Measurements from ENCODE around the gene PBX2.
"Not testable (repeated sequence)": the region's sequence is repeated elsewhere in the genome, so short reads cannot be mapped to it uniquely, and the experiment has no call there.

PBX2 gene

DNA sequence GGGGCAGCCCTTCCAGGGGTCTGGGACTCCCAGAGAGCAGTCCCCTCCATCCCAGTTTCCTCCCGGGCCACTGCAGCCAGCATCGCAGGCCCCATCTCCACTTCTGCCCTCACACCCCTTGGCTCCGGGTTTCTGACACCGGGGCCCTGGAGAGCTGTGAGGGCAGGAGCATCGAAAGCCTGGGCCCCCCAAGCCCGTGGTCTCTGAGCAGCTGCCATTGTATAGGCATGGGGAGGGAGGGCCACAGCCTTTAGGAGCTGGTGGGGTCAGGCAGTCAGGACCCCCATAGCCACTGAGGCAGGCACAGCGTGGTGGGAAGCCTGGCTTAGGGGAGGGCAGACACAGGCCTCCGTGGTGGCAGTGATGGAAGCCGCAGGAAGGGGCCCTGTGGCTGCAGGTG is 12.2 kb upstream of the PBX2 start:
- DNase-seq (ENCODE audit: low read depth, low spot score), result no peak

DNA sequence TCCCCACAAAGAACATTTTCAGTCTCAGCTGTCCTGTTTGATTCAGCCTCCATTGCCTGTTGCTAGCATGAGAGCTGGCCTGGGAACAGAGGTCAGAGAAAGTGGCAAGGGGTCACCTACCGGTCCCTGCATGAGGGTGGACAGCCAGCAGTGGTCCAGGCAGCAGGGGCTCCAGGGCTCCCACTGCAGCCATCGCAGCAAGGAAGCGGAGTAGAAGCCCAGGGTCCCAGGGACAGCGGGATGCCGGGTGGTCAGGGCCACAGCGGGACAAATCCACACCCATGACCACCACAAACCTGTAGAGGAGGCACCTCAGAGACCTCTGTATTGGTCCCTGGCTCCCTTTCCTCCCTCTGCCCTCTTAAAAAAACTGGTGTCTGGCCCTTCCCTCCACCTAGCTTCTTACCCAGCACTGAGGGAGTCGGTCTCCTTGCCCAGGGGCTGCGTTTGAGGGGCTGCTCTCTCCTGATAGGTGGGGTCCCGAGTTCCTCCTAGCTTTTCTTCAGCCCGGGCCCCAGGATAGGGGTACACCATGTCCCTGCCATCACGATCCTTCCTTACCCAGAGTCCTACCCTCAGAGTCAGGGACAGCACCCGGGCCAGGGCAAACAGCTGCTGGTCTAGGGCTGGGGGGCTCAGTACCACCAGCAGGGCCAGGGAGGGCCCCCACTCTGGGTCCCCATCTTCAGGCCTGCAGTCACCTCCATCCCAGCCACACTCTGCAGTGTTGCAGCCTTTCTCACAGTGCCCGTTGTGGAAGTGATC is 10.9 kb upstream of the PBX2 start:
- no peak for DNase-seq (ENCODE audit: low read depth, low spot score)

DNA sequence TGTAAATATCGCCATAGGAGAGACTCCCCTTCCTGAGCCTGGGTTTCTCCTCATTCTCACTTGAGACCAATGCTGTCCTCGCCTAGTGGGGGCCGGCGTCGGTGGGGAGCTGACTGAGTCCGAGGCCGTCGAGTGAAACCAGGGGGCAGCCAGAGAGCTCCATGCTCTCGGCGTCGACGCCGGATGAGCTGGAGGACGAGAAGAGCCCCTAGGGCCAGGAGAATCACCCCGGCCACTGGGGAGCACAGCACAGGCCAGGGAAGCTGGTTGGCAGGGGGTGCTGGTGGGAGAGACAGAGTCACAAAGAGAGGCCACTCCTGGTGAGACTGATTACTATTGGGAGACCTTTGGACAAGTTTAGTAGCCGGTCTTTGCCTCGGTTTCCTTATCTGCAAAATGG is 8.9 kb upstream of the PBX2 start:
- DNase-seq (ENCODE audit: low read depth, low spot score), result no peak

DNA sequence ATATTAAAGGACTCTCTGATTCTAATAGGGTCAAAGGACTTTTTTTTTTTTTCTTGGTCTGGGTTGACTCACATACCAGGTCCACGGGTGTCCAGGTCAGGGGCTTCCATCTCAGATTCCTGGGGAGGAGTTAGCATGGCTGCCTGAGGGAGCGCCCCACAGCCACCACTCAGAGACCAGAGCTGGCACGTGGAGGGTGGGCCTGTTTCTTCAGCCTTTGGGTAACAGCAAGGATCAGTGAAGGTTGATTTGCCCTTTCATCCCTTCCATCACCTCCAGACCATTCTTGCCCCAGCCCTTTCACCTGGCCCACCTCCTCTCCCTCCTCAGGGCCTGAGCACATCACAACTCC is 8.3 kb upstream of the PBX2 start:
- no peak for DNase-seq (ENCODE audit: low read depth, low spot score)

DNA sequence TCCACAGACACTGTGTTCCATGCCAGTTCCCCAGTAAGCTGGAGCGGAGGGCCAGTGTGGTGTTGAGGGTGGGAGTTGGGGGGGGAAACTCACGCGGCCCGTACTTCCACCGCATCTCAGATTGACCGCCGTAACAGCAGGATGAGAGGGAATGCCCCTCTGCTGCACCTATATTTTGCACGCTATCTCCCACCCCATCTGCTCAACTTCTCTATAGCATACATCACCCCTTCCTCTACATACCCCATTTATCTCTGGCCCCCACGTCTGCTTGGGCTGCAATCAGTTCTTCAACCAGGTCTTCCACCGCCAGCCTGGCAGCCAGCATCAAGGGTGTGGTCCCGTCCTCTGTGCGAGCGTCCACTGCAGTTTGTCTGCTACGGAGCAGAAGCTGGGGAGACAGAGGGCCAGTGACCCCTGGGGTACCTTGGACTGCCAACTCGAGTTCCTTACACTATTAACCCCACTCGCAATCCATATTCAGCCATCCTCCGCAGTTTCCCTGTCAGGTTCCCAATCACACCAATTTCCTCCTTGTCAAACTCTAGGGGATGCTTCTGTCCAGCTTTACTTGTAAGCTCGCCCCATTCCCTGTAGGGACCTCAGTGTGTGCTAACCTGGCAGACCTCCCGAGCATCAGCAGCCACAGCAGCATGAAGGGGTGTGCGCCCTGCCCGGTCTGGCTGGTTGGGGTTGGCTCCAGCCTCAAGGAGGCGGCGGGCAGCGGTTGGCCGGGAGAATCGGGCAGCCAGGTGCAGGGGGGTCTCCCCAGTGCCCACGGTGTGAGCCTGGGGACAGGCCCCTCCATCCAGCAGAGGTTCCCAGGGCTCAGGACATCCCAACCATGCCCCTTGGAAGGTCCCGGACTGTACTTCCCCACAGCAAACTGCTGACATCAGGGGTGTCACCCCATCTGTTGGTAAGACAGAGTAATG is 6.9 kb upstream of the PBX2 start:
- no peak for DNase-seq (ENCODE audit: low read depth, low spot score)

DNA sequence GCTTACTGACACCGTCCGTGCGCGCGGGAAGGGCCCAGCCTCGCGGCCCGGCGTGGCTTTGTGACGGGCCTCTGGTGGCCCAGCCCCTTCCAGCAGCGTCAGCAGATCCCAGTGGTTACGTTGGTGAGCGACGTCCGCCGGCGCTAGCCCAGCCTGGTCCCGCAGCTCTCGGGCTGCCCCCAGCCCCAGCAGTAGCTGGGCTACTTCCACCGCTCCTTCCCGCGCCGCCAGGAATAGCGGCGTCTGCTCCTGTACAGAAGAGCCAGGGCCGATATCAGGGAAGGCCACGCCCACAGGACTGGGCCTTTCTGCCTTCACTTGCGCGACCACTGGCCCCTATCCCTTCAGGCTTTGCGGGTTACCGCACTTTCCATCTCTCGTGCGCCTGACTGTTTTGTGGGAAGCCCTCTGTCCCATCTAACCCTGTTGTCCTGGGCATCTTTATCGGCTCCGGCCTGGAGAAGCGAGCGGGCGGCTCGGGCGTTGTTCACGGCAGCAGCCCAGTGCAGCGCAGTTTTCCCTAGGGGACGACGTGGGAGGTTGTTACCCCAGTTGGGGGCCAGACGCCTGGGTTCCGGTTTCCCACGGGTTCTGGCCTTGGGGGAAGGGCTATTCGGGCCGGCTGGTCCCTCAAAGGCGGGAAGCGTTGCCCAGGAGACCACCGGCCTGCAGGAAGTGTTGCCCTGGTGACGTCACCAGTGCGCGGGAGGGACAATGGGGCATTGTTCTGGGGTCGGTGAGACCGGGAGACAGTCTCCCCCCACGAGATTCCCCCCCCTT is 6.1 kb upstream of the PBX2 start:
- DNase-seq (ENCODE audit: low read depth, low spot score), result peak; percentile 91

DNA sequence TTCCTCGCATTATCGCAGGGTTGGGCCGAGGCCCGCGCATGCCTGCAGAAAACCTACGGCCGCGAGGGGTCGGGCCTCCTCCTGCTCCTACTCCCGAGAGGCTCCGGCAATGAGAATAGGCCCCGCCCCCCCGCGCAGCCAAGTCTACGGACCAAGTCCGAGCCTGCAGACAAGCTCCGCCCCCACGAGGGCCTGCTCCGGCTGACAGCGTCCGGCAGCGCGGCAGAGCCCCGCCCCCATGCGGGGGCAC is 5.6 kb upstream of the PBX2 start:
- DNase-seq (ENCODE audit: low read depth, low spot score), result peak; percentile 100

DNA sequence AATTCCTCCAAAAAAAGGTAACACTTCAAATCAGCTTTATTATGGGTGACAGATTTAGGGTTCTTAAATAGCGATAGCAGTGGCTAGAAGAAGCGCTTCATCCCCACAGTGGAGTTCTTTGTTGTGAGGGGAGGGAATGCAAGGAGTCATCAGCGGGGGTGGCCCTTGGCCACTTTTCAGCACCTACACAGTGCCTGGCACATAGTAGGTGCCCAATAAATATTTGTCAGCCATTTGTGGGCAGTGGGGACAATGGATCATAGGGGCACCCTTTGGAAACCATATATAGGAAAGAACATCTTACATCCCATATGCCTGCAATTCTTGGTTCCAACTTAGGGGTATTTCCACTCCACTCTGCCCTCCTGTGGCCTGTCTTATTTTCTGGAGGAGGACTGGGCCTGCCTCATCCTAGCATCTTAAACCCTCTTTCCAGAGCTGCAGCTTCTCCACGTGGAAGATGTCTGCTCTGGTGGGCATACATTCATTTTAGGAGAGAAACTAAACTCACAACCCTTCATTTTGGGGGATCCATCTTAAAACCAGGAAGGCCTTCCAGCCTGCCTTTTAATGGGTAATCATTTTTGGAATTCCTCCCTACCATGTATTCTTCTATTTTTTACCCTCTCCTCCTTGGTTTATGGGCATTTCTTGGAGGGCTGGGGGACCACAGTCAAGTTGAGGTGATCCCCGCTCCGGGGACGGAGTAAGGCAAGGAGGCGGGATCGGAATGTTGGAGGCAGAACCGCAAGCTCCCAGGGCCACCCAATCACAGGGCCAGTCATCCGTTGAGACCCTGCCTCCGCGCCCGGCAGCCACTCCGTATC is 5.0 kb upstream of the PBX2 start:
- no peak for DNase-seq (ENCODE audit: low read depth, low spot score)

DNA sequence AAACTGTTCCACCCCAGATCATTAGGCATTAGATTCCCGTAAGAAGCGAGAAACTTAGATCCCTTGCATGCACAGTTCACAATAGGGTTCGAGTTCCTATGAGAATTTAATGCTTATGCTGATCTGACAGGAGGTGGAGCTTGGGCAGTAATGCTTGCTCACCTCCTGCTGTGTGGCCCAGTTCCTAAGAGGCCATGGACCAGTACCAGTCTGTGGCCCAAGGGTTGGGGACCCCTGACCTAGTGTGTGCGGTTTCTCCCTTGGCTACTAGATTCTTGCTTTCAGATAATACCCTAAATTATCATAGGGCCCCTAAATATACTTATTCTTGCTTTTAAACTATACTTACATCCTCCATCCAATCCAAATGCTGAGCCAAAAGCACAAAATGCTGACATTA is 4.4 kb upstream of the PBX2 start:
- DNase-seq (ENCODE audit: low read depth, low spot score), result no peak

DNA sequence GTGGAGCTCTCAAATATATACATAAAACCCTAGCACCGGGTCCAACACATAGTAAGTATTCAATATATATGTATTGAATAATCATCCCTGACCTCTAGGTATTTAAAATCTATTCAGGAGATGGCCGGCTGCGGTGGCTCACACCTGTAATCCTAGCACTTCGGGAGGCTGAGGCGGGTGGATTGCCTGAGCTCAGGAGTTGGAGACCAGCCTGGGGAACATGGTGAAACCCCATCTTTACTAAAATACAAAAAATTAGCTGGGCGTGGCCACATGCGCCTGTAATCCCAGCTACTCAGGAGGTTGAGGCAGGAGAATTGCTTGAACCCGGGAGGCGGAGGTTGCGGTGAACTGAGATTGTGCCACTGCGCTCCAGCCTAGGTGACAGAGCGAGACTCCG is 3.1 kb upstream of the PBX2 start:
- DNase-seq (ENCODE audit: low read depth, low spot score), result not testable (repeated sequence)

DNA sequence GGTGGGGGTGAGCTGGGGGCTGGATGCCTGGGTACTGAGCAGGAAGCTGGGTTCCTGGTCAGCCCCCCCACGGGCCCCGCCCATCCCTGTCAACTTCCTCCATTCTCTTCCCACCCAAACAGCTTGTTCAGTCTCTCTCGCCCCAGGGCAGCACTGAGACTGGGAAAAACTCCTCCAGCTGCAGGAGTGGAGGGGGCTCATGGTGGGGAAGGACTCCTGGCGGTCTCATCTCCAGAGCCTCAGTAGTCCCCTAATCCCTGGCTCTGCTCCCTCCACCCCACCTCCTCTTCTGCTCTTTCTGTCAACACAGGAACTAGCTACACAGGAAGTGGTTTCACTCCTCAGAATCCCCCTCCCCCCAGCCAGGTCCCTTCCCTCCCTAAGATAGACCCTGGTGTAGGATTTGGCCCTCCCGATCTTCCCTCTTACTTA is 2.6 kb upstream of the PBX2 start, which contains the start of gene GPSM3:
TSS of gene GPSM3 (minus strand) at position 36 of the 432 bp plus-strand sequence. CDS start 130 bp downstream, outside the sequence.
- peak; percentile 76 for DNase-seq (ENCODE audit: low read depth, low spot score)

DNA sequence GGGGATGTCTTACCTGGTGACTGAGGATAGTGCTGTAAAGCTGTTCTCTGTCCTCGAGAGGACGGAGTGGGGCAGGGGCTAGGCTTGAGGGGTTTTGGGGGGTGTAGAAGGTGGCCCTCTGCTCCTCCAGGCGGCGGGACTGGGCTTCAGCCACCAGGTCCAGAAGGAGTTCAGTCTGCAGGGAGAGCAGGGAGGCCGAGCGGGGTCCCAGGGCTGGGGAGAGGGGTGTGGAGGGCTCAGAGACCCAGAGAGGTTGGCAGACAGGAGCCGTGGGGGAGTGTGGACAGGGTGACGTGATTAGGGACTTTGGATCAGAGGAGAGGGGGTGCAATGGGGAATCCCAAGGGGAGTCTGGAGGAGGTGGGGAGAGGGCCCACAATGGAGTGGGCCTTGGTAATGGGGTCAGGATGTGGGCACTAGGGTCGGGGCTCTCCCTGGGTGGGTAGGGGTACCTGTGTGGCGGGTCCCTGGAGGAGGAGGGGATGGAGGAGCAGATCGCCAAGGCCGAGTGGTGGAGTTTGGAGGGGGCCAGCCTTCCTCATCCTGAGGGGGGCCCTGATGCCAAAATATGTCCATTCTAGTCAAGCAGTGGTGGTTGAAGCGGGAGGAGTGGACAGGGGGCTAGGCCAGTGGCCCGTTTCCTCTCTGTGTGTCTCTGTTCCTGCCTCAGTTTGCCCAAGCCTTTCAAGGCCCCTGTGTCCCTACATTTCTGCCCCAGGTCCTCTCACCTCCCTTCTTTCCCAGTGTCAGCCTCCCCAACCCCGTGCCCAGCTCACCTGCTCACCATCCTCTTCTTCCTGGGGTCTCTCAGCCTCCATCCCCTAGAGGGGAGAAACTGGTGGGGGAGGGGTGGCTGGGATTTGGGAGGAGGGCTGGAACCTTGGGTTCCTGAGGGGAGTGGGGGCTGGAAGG is 1.9 kb upstream of the PBX2 start:
- DNase-seq (ENCODE audit: low read depth, low spot score), result no peak

DNA sequence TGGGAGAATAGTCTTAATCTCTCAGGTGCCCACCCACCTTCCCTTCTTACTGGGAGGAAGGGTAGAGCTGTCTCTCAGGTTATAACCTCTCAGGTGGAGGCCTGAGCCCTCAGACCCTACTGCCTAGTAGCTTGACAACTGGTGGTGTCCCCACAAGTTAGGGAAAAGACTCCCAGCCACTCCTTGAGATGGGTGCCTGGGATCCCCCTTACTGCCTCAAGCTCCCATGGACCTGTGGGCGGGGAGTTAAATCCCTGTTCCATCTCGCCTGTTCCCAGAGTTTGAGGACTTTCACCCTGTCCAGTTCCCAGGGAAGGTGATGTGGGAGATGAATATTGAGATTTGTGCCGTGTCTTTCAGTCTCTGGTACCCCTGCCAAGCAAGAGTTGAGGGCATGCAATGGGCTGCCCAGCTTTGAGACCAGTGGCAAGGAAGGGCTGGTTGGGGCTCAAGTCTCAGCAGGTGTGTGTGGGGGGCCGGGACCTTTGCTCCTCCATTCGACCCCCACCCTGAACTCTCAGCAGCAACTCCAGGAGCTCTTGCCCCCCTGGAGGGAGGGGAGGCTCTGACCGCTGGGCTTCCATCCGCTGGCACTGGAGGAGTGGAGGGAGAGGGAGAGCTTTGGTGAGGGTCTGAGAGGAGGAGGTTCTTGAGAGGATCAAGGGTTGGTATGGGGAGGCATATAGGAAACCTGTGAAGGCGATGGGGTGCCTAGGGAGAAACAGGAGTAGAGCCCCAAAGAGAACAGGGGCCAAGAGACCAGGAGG is 1.1 kb upstream of the PBX2 start:
- DNase-seq (ENCODE audit: low read depth, low spot score), result no peak

DNA sequence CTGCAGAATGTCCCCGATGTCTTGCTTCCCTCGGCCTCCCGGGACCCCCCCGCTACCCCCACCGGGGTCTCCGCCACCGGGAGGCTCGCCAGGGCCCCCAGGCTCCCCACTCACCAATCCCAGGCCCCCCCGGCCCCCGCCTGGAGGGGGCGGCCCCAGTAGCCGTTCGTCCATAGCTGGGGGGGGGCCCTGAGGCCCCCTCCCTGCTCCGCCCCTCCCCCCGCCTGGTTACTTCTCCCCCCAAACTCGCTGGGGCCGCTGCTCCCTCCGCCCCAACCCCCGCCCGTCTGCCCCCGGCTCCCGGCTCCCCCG is 304 bp downstream of the PBX2 start:
- no peak for DNase-seq (ENCODE audit: low read depth, low spot score)

DNA sequence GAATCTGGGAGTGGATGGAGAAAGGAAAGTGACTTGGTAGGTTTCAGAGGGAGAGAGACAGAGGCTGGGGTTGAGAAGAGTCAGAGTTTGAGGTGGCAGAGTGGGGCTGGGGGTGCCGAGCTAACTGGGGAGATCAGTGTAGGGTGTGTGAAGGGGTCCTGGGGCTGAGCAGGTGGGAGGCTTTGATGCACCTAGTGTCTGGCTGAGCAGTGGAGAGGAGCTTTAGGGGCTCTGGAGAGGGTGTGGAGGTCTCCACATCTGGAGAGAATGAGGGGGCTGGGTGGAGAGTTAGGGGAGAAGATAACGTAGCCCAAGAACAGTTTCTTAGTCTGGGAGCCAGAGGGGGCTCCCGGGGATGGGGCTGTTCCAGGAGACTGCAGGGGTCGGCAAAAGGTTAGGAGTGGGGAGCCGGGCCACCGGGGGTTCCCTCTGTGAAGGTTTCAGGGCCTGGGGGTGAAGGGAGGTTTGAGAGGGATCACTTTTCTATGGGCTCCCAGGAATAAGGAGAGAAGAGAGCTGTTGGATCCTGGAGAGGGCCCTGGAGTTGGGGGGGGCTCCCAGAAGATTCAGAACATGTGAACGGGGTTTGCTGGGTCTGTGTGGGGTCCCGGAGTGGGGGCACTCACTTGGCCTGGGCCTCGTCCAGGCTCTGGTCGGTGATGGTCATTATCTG is 797 bp downstream of the PBX2 start:
- no peak for DNase-seq (ENCODE audit: low read depth, low spot score)

DNA sequence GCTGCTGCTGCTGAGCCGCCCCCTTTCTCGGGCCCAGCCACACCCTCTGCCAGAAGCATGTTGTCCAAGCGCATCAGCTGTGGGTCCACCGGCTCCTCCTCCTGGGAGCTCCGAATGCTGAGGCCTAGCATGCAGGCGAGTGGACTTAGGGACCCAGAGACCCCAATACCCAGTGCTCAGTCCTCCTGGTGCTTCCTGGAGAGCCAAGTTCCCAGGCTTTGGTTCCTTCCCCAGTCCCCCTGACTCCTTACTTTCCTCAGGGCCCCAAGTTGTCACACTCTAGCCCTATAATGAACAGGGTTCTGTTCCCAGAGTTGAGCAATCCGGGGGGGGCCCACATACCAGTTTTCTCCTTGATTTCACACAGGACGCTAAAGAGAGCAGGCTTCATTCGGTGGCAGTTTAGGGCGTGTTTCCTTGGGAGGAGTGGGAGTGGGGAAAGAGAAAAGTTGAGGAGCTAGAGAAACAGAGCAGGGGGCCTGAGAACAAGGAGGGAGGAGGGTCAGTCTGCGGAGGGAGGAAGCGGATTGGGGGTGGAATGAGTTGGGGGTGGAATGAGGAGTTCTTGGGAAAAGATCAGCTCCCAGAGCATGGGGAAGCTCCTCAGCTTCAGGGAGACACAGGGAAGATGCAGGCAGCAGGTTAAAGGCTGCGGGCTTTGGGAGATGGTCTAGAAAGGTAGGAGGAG is 1.5 kb downstream of the PBX2 start:
- no peak for DNase-seq (ENCODE audit: low read depth, low spot score)

DNA sequence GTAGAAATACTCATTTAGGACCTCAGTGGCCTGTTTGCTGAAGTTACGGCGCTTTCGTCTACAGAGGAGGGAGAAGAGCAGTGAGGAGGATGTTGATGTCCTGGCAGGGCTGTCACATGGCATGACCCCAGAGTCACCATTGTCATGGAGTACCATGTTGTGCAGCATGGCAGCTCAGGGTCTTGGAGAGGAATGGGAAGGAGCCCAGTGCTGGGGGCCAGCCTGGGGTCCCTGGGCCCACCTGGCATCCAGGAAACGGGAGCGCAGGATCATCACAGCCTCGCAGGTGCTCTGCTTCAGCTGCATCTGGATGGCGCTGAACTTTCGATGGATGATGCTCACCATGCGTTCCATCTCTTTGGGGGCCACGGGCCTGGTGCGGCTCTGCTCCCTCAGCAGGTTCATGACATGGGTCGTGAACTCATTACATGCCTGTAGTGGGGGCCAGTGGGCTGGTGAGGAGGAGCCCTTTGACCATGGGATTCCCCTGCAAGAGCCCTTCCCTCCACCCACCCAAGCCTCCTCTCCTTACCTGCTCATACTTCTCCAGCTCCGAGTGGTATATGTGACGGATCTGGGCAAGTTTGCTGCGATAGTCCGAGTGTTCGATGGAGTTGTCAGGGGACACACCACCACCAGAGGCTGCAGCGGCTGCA is 2.1 kb downstream of the PBX2 start:
- DNase-seq (ENCODE audit: low read depth, low spot score), result not testable (repeated sequence)
